GM06990 (cell line): ENCODE data around the gene ARL15.

Experiments used
- DNase-seq: peaks from one replicate; pipeline ENCODE4 v3.0.0-alpha.2; 2011; ENCODE audit not compliant: insufficient read length; ENCODE audit errors: extremely low read depth
- H3K27me3 ChIP-seq: replicated peaks from 2 replicates; pipeline ENCODE4 v1.6.0; 2011; ENCODE audit warnings: low read length; ENCODE audit not compliant: control insufficient read depth, insufficient read depth
- H3K36me3 ChIP-seq: 2 replicates; pipeline ENCODE4 v1.5.1; 2011; ENCODE audit warnings: low read length; ENCODE audit not compliant: control insufficient read depth, insufficient read depth
- H3K4me3 ChIP-seq: replicated peaks from 2 replicates; pipeline ENCODE4 v1.5.1; 2011; ENCODE audit warnings: low read depth, mild to moderate bottlenecking, control low read depth, low read length
- TF ChIP-seq, protein P1 (sequence below): IDR thresholded peaks from 2 replicates; pipeline ENCODE4 v1.5.1; 2011; ENCODE audit warnings: low read length, control low read depth, mild to moderate bottlenecking, inconsistent platforms; ENCODE audit not compliant: insufficient read depth, poor library complexity, severe bottlenecking

Gene ARL15

DNA sequence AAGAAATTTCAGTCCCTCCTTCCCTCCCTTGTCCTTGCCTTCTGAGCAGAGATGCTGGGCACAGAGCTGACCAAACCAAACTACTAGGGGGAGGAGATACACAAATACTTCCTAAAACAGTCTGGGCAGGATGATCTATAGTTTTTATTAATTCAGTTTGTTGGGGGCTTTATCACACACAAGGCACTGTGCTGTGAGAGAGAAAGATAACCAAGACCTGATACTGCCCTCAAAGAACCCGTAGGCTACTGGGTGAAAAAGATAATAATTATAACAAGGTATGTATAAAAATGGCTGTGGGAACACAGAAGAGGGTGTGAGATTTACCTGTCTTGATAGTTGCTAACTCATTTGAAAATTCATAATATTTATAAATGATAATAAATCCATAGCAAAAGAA lies 395.3 kb downstream of the ARL15 start:
- TF ChIP-seq, protein P1, sequence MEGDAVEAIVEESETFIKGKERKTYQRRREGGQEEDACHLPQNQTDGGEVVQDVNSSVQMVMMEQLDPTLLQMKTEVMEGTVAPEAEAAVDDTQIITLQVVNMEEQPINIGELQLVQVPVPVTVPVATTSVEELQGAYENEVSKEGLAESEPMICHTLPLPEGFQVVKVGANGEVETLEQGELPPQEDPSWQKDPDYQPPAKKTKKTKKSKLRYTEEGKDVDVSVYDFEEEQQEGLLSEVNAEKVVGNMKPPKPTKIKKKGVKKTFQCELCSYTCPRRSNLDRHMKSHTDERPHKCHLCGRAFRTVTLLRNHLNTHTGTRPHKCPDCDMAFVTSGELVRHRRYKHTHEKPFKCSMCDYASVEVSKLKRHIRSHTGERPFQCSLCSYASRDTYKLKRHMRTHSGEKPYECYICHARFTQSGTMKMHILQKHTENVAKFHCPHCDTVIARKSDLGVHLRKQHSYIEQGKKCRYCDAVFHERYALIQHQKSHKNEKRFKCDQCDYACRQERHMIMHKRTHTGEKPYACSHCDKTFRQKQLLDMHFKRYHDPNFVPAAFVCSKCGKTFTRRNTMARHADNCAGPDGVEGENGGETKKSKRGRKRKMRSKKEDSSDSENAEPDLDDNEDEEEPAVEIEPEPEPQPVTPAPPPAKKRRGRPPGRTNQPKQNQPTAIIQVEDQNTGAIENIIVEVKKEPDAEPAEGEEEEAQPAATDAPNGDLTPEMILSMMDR, result no peak
- no peak for DNase-seq
- Histone ChIP-seq H3K4me3 (no peak overlapping the region), H3K36me3 (no peaks in the 10 kb centered on the region), H3K27me3 (no peaks in the 10 kb centered on the region)

- no peak overlapping the region for H3K4me3 ChIP-seq
- TF ChIP-seq, protein P1, result no peak
- DNase-seq, result no peak
- H3K36me3 ChIP-seq, result no peaks in the 10 kb centered on the region
- no peaks in the 10 kb centered on the region for H3K27me3 ChIP-seq
These were observed 396.4 kb downstream of the ARL15 start for GRCh38 chr5:53913941-53914340.

DNA sequence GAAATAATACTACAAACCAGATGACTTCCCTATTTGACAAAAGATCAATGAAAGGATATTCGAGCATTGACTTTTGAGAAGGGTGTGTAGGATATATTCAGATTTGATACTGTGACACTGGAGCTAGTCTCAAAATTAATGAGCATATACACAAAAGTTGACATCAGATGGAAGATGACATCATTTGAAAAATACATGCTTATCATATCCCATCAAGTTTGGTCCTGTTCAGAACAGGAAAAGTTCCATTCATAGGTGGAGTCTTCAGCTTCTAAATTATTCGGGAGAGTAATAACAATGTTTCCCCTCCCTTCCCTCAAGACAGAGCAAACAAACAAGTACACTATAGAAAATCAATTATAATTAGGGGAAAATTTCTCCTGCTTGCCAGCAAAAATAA lies 401.6 kb downstream of the ARL15 start:
- TF ChIP-seq, protein P1, result no peak
- H3K36me3 ChIP-seq, result no peaks in the 10 kb centered on the region
- H3K4me3 ChIP-seq, result no peak overlapping the region
- no peak for DNase-seq
- H3K27me3 ChIP-seq, result no peaks in the 10 kb centered on the region

DNA sequence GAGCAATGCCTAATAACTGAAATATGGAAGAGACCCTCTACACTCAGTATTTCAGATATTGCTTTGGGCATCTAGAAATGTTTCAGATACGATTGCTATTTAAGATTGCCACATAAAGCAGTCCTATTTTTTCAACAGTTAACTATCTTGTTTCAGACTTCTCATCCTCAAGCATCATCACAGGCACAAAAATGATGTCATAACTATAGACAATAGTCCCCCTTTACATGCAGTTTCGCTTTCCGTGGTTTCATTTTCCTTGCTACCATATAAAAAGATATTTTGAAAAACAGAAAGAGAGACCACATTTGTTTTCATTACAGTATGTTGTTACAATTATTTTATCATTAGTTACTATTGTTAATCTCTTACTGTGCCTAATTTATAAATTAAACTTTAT lies 402.5 kb downstream of the ARL15 start:
- DNase-seq, result no peak
- TF ChIP-seq, protein P1, result no peak
- H3K27me3 ChIP-seq, result no peaks in the 10 kb centered on the region
- no peaks in the 10 kb centered on the region for H3K36me3 ChIP-seq
- H3K4me3 ChIP-seq, result no peak overlapping the region

DNA sequence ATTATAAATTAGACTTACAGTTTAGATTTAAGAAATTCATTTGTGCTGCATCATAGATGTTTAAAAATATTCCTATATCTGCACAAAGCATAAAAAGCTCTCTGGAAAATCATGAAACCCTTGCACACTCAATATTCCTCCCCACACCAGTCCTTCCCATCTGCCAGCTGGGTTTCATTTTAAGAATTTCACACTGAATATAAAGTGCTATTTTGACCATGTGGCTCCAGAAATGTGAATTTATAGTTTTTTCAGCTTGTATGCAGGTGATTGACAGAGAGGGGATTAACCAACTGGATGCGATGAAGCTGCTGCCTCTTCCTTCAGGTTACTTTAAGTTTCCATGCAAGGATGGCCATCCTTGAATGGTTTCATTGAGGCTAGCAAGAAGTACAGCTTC lies 403.6 kb downstream of the ARL15 start:
- Histone ChIP-seq H3K27me3 (no peaks in the 10 kb centered on the region), H3K4me3 (no peak overlapping the region), H3K36me3 (no peaks in the 10 kb centered on the region)
- DNase-seq, result no peak
- TF ChIP-seq, protein P1, result no peak

GRCh38 chr5:53902296-53902907 lies 408.0 kb downstream of the ARL15 start:
- H3K27me3 ChIP-seq, result no peaks in the 10 kb centered on the region
- H3K36me3 ChIP-seq, result no peaks in the 10 kb centered on the region
- H3K4me3 ChIP-seq, result no peak overlapping the region
- no peak for DNase-seq
- TF ChIP-seq, protein P1, result no peak
